Breast epithelium (tissue), 3 donors: ENCODE data around the gene INSM1.

Experiments used
- POLR2A ChIP-seq: fragments of 450-650 bp; IDR thresholded peaks from one replicate; pipeline ENCODE4 v1.6.1; 2016; ENCODE audit warnings: antibody characterized with exemption, mild to moderate bottlenecking, moderate library complexity
- POLR2AphosphoS5 ChIP-seq, 3 donors: sonication (generic); formaldehyde crosslinking; IDR thresholded peaks; one replicate each; pipeline ENCODE4 v1.6.1; 2017; ENCODE audit warnings: antibody characterized with exemption in 3 of 3
- TF ChIP-seq, protein P1 (sequence below), 3 donors: fragments of 450-650 bp; IDR thresholded peaks; one replicate each; pipeline ENCODE4 v1.5.1; 2016 to 2017; ENCODE audit warnings: antibody characterized with exemption in 3 of 3, mild to moderate bottlenecking in 3 of 3, moderate library complexity in 3 of 3

DNA sequence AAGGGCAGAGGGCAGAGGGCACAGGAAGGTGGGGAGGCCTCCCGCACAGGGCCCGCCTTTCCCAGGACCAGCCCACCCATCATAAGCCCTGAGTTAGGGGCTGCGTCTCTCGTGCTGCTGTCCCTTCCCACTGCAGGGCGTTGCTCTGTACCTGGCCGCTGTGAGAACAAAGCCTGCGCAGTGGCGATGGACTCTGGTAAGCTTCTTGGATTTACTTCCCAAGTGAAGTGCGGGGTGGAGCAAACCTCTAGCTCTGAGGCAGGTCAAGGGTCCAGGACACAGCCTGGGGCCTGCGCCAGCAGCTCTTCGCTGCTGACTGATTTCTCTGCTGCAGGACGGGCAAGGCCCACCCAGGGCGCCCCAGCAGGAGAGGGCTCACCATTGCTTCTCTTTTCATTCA is 23.9 kb downstream of the INSM1 start:
- TF ChIP-seq POLR2AphosphoS5 (IDR thresholded peaks at IDR 0.05): no peak
- no peak for TF ChIP-seq POLR2A
- TF ChIP-seq, protein P1, sequence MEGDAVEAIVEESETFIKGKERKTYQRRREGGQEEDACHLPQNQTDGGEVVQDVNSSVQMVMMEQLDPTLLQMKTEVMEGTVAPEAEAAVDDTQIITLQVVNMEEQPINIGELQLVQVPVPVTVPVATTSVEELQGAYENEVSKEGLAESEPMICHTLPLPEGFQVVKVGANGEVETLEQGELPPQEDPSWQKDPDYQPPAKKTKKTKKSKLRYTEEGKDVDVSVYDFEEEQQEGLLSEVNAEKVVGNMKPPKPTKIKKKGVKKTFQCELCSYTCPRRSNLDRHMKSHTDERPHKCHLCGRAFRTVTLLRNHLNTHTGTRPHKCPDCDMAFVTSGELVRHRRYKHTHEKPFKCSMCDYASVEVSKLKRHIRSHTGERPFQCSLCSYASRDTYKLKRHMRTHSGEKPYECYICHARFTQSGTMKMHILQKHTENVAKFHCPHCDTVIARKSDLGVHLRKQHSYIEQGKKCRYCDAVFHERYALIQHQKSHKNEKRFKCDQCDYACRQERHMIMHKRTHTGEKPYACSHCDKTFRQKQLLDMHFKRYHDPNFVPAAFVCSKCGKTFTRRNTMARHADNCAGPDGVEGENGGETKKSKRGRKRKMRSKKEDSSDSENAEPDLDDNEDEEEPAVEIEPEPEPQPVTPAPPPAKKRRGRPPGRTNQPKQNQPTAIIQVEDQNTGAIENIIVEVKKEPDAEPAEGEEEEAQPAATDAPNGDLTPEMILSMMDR (IDR thresholded peaks at IDR 0.05): no peak
